ENCODE results near the gene AVL9.
"Not testable (repeated sequence)": the region's sequence is repeated elsewhere in the genome, so short reads cannot be mapped to it uniquely, and the experiment has no call there.

The AVL9 gene

GRCh38 chr7:32594965-32595490, 99.7 kb downstream of the AVL9 start:
- Histone ChIP-seq H3K27ac (ENCODE audit: low read length) (no peak overlapping the region), H3K9me3 (ENCODE audit: control insufficient read depth in 1 of 2, low read length in 2 of 2) (no peaks in the 10 kb centered on the region), H3K4me1 (ENCODE audit: control insufficient read depth in 1 of 2, insufficient read depth in 2 of 2, low read length in 2 of 2) (no peaks in the 10 kb centered on the region), H3K27me3 (ENCODE audit: low read depth, low read length) (no peaks in the 10 kb centered on the region), H3K36me3 (ENCODE audit: control insufficient read depth in 1 of 2, insufficient read depth in 2 of 2, low read length in 2 of 2) (peaks cover 0 to 4% of the 10 kb centered on the region in 2 donors), H3K4me3 (ENCODE audit: low read depth in 1 of 2, low read length in 2 of 2) (no peak overlapping the region)

GRCh38 chr7:32601196-32601595, 105.9 kb downstream of the AVL9 start:
- H3K27me3 ChIP-seq (ENCODE audit: low read depth, low read length); H3K36me3 ChIP-seq (ENCODE audit: control insufficient read depth in 1 of 2, insufficient read depth in 2 of 2, low read length in 2 of 2); H3K27ac ChIP-seq (ENCODE audit: low read length); H3K4me1 ChIP-seq (ENCODE audit: control insufficient read depth in 1 of 2, insufficient read depth in 2 of 2, low read length in 2 of 2); H3K9me3 ChIP-seq (ENCODE audit: control insufficient read depth in 1 of 2, low read length in 2 of 2); H3K4me3 ChIP-seq (ENCODE audit: low read depth in 1 of 2, low read length in 2 of 2): not testable (repeated sequence)

- H3K9me3 ChIP-seq (ENCODE audit: control insufficient read depth in 1 of 2, low read length in 2 of 2) = no peaks in the 10 kb centered on the region
- H3K36me3 ChIP-seq (ENCODE audit: control insufficient read depth in 1 of 2, insufficient read depth in 2 of 2, low read length in 2 of 2) = peaks cover 0 to 9% of the 10 kb centered on the region in 2 donors
- H3K4me1 ChIP-seq (ENCODE audit: control insufficient read depth in 1 of 2, insufficient read depth in 2 of 2, low read length in 2 of 2) = no peaks in the 10 kb centered on the region
- H3K27ac ChIP-seq (ENCODE audit: low read length) = no peak overlapping the region
- H3K4me3 ChIP-seq (ENCODE audit: low read depth in 1 of 2, low read length in 2 of 2) = no peak overlapping the region
- no peaks in the 10 kb centered on the region for H3K27me3 ChIP-seq (ENCODE audit: low read depth, low read length)
These were observed 107.2 kb downstream of the AVL9 start for GRCh38 chr7:32602470-32602869.

- not testable (repeated sequence) for H3K27me3 ChIP-seq (ENCODE audit: low read depth, low read length); H3K9me3 ChIP-seq (ENCODE audit: control insufficient read depth in 1 of 2, low read length in 2 of 2); H3K4me1 ChIP-seq (ENCODE audit: control insufficient read depth in 1 of 2, insufficient read depth in 2 of 2, low read length in 2 of 2); H3K4me3 ChIP-seq (ENCODE audit: low read depth in 1 of 2, low read length in 2 of 2); H3K36me3 ChIP-seq (ENCODE audit: control insufficient read depth in 1 of 2, insufficient read depth in 2 of 2, low read length in 2 of 2); H3K27ac ChIP-seq (ENCODE audit: low read length)
These were observed 108.2 kb downstream of the AVL9 start for GRCh38 chr7:32603492-32603891.

- H3K4me3 ChIP-seq (ENCODE audit: low read depth in 1 of 2, low read length in 2 of 2); H3K27ac ChIP-seq (ENCODE audit: low read length); H3K36me3 ChIP-seq (ENCODE audit: control insufficient read depth in 1 of 2, insufficient read depth in 2 of 2, low read length in 2 of 2); H3K9me3 ChIP-seq (ENCODE audit: control insufficient read depth in 1 of 2, low read length in 2 of 2); H3K27me3 ChIP-seq (ENCODE audit: low read depth, low read length); H3K4me1 ChIP-seq (ENCODE audit: control insufficient read depth in 1 of 2, insufficient read depth in 2 of 2, low read length in 2 of 2): not testable (repeated sequence)
These were observed 108.8 kb downstream of the AVL9 start for GRCh38 chr7:32604047-32604446.

GRCh38 chr7:32605032-32605431, 109.7 kb downstream of the AVL9 start:
- Histone ChIP-seq H3K4me3 (ENCODE audit: low read depth in 1 of 2, low read length in 2 of 2) (no peak overlapping the region), H3K36me3 (ENCODE audit: control insufficient read depth in 1 of 2, insufficient read depth in 2 of 2, low read length in 2 of 2) (peaks cover 0 to 6% of the 10 kb centered on the region in 2 donors), H3K27ac (ENCODE audit: low read length) (no peak overlapping the region), H3K4me1 (ENCODE audit: control insufficient read depth in 1 of 2, insufficient read depth in 2 of 2, low read length in 2 of 2) (no peaks in the 10 kb centered on the region), H3K9me3 (ENCODE audit: control insufficient read depth in 1 of 2, low read length in 2 of 2) (no peaks in the 10 kb centered on the region), H3K27me3 (ENCODE audit: low read depth, low read length) (no peaks in the 10 kb centered on the region)

GRCh38 chr7:32609463-32609862, 114.2 kb downstream of the AVL9 start:
- Histone ChIP-seq H3K4me1 (ENCODE audit: control insufficient read depth in 1 of 2, insufficient read depth in 2 of 2, low read length in 2 of 2) (peaks cover 0 to 3% of the 10 kb centered on the region in 2 donors), H3K4me3 (ENCODE audit: low read depth in 1 of 2, low read length in 2 of 2) (no peak overlapping the region), H3K36me3 (ENCODE audit: control insufficient read depth in 1 of 2, insufficient read depth in 2 of 2, low read length in 2 of 2) (peaks cover 0 to 6% of the 10 kb centered on the region in 2 donors), H3K27ac (ENCODE audit: low read length) (no peak overlapping the region), H3K9me3 (ENCODE audit: control insufficient read depth in 1 of 2, low read length in 2 of 2) (no peaks in the 10 kb centered on the region), H3K27me3 (ENCODE audit: low read depth, low read length) (no peaks in the 10 kb centered on the region)

GRCh38 chr7:32611201-32612099, 116.2 kb downstream of the AVL9 start:
- H3K4me1 ChIP-seq (ENCODE audit: control insufficient read depth in 1 of 2, insufficient read depth in 2 of 2, low read length in 2 of 2) = peaks cover 0 to 3% of the 10 kb centered on the region in 2 donors
- H3K9me3 ChIP-seq (ENCODE audit: control insufficient read depth in 1 of 2, low read length in 2 of 2) = no peaks in the 10 kb centered on the region
- H3K27ac ChIP-seq (ENCODE audit: low read length) = no peak overlapping the region
- no peak overlapping the region for H3K4me3 ChIP-seq (ENCODE audit: low read depth in 1 of 2, low read length in 2 of 2)
- no peaks in the 10 kb centered on the region for H3K27me3 ChIP-seq (ENCODE audit: low read depth, low read length)
- H3K36me3 ChIP-seq (ENCODE audit: control insufficient read depth in 1 of 2, insufficient read depth in 2 of 2, low read length in 2 of 2) = no peaks in the 10 kb centered on the region

- Histone ChIP-seq H3K36me3 (ENCODE audit: control insufficient read depth in 1 of 2, insufficient read depth in 2 of 2, low read length in 2 of 2) (no peaks in the 10 kb centered on the region), H3K27me3 (ENCODE audit: low read depth, low read length) (no peaks in the 10 kb centered on the region), H3K9me3 (ENCODE audit: control insufficient read depth in 1 of 2, low read length in 2 of 2) (no peaks in the 10 kb centered on the region), H3K27ac (ENCODE audit: low read length) (no peak overlapping the region), H3K4me3 (ENCODE audit: low read depth in 1 of 2, low read length in 2 of 2) (no peak overlapping the region), H3K4me1 (ENCODE audit: control insufficient read depth in 1 of 2, insufficient read depth in 2 of 2, low read length in 2 of 2) (no peaks in the 10 kb centered on the region)
These were observed 121.3 kb downstream of the AVL9 start for GRCh38 chr7:32616625-32617024.

- H3K9me3 ChIP-seq (ENCODE audit: control insufficient read depth in 1 of 2, low read length in 2 of 2) = no peaks in the 10 kb centered on the region
- no peaks in the 10 kb centered on the region for H3K27me3 ChIP-seq (ENCODE audit: low read depth, low read length)
- no peaks in the 10 kb centered on the region for H3K36me3 ChIP-seq (ENCODE audit: control insufficient read depth in 1 of 2, insufficient read depth in 2 of 2, low read length in 2 of 2)
- H3K4me1 ChIP-seq (ENCODE audit: control insufficient read depth in 1 of 2, insufficient read depth in 2 of 2, low read length in 2 of 2) = no peaks in the 10 kb centered on the region
- H3K27ac ChIP-seq (ENCODE audit: low read length) = no peak overlapping the region
- H3K4me3 ChIP-seq (ENCODE audit: low read depth in 1 of 2, low read length in 2 of 2) = no peak overlapping the region
These were observed 123.2 kb downstream of the AVL9 start for GRCh38 chr7:32618470-32618869.

GRCh38 chr7:32618987-32619386, 123.7 kb downstream of the AVL9 start:
- H3K36me3 ChIP-seq (ENCODE audit: control insufficient read depth in 1 of 2, insufficient read depth in 2 of 2, low read length in 2 of 2) = no peaks in the 10 kb centered on the region
- no peaks in the 10 kb centered on the region for H3K27me3 ChIP-seq (ENCODE audit: low read depth, low read length)
- H3K4me1 ChIP-seq (ENCODE audit: control insufficient read depth in 1 of 2, insufficient read depth in 2 of 2, low read length in 2 of 2) = no peaks in the 10 kb centered on the region
- H3K4me3 ChIP-seq (ENCODE audit: low read depth in 1 of 2, low read length in 2 of 2) = no peak overlapping the region
- H3K9me3 ChIP-seq (ENCODE audit: control insufficient read depth in 1 of 2, low read length in 2 of 2) = no peaks in the 10 kb centered on the region
- no peak overlapping the region for H3K27ac ChIP-seq (ENCODE audit: low read length)

- not testable (repeated sequence) for H3K36me3 ChIP-seq (ENCODE audit: control insufficient read depth in 1 of 2, insufficient read depth in 2 of 2, low read length in 2 of 2); H3K27me3 ChIP-seq (ENCODE audit: low read depth, low read length); H3K9me3 ChIP-seq (ENCODE audit: control insufficient read depth in 1 of 2, low read length in 2 of 2); H3K4me3 ChIP-seq (ENCODE audit: low read depth in 1 of 2, low read length in 2 of 2); H3K4me1 ChIP-seq (ENCODE audit: control insufficient read depth in 1 of 2, insufficient read depth in 2 of 2, low read length in 2 of 2); H3K27ac ChIP-seq (ENCODE audit: low read length)
These were observed 124.1 kb downstream of the AVL9 start for GRCh38 chr7:32619416-32619815.
